ENCODE measurements around the gene FAM20C.

FAM20C gene

GRCh38 chr7:278081-278480, 85.7 kb downstream of the FAM20C start:
- DNase-seq: no peak

- DNase-seq: no peak
Measured at GRCh38 chr7:279821-280220, 87.5 kb downstream of the FAM20C start.

GRCh38 chr7:280461-280860, 88.1 kb downstream of the FAM20C start:
- DNase-seq: no peak

GRCh38 chr7:281637-282036, 89.3 kb downstream of the FAM20C start:
- no peak for DNase-seq

GRCh38 chr7:282621-283020, 90.2 kb downstream of the FAM20C start:
- DNase-seq: no peak

- no peak for DNase-seq
Measured at GRCh38 chr7:284762-285722, 92.7 kb downstream of the FAM20C start.

GRCh38 chr7:285731-286130, 93.4 kb downstream of the FAM20C start:
- DNase-seq: no peak

GRCh38 chr7:286266-286665, 93.9 kb downstream of the FAM20C start:
- no peak for DNase-seq

- no peak for DNase-seq
Measured at GRCh38 chr7:288671-289101, 96.3 kb downstream of the FAM20C start.

- no peak for DNase-seq
Measured at GRCh38 chr7:289209-289755, 96.9 kb downstream of the FAM20C start.

GRCh38 chr7:289756-290553, 97.6 kb downstream of the FAM20C start, which contains the start of gene FOXL3:
Gene FOXL3, plus strand, starts transcription at chr7:290170. Its CDS starts 0 bp downstream, at chr7:290170.
- no peak for DNase-seq

- DNase-seq: no peak
Measured at GRCh38 chr7:290554-291372, 98.4 kb downstream of the FAM20C start.

GRCh38 chr7:291373-292092, 99.2 kb downstream of the FAM20C start:
- no peak for DNase-seq

GRCh38 chr7:292226-292625, 99.9 kb downstream of the FAM20C start:
- DNase-seq: no peak

GRCh38 chr7:292826-293225, 100.5 kb downstream of the FAM20C start:
- DNase-seq: no peak

- no peak for DNase-seq
Measured at GRCh38 chr7:293681-294439, 101.5 kb downstream of the FAM20C start.

GRCh38 chr7:294440-295154, 102.2 kb downstream of the FAM20C start:
- DNase-seq: no peak

- DNase-seq: no peak
Measured at GRCh38 chr7:295155-296154, 103.1 kb downstream of the FAM20C start.

GRCh38 chr7:296373-296945, 104.1 kb downstream of the FAM20C start:
- DNase-seq: no peak
